ENCODE measurements around the gene TACC2. TPM values are rescaled to one million over a fixed set of nuclear protein-coding genes. Genes with fewer than 3 reads are reported as not detected.

TACC2 gene
- total and polyA plus RNA-seq, 9 of the 15 experiments (the other 6 are each of a cell fraction or from before 2014, with no cell fraction given) = under 0.01 to 0.35 (median 0.03) TPM; not detected in 6

DNA sequence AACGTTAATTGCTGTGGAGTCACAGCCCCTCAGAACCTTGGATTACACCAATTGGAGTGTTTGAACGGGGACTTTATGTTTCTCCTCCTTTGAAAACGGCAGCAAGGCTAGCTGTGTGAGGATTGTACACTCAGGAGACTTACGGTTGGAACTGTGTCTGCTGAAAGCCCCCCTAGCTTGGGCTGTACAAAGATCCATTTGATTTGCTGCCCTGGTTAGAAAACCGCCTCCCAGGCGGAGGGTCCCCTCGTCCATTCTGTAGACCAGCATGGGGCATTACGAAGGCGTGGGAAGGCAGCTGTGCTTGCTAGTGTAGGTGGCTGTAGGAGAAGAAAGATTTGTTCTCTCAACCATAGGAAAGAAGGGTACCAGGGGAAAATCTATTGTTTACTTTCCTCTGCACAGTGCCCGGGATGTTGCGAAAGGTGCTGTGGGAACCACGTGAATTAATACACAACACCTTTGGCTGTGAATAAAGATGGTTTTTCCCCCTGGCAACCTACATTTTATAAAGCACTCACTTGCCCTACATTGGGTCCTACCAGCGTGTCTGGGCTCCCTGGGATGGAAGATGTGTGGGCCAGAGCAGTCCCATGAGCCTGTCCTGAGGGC, 208.8 kb downstream of the TACC2 start:
- intact Hi-C loops (cut with micrococcal nuclease) = no loop called here
- BruUV-seq (replicated peaks) = no TSS peak
- POLR2A ChIA-PET = no interaction called here
- TF ChIP-seq, protein P1, sequence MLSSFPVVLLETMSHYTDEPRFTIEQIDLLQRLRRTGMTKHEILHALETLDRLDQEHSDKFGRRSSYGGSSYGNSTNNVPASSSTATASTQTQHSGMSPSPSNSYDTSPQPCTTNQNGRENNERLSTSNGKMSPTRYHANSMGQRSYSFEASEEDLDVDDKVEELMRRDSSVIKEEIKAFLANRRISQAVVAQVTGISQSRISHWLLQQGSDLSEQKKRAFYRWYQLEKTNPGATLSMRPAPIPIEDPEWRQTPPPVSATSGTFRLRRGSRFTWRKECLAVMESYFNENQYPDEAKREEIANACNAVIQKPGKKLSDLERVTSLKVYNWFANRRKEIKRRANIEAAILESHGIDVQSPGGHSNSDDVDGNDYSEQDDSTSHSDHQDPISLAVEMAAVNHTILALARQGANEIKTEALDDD (IDR thresholded peaks at IDR 0.05) = no peak
- TF ChIP-seq ESRRA (IDR thresholded peaks at IDR 0.05; ENCODE audit: borderline replicate concordance, low read depth) (no peak), SRSF7 (optimal IDR thresholded peaks at IDR 0.05; ENCODE audit: low read depth, low read length) (no peak), CC2D1A (IDR thresholded peaks at IDR 0.05) (no peak), HNRNPL (IDR thresholded peaks at IDR 0.05; ENCODE audit: low read depth, low read length) (no peak), ZFX (CRISPR knock-in tag; IDR thresholded peaks at IDR 0.05) (no peak), EP400 (IDR thresholded peaks at IDR 0.05) (no peak), HMGN3 (IDR thresholded peaks at IDR 0.05; ENCODE audit: borderline replicate concordance, extremely low read depth, insufficient read length, low read depth, low read length) (no peak)
- TF ChIP-seq, protein P2, sequence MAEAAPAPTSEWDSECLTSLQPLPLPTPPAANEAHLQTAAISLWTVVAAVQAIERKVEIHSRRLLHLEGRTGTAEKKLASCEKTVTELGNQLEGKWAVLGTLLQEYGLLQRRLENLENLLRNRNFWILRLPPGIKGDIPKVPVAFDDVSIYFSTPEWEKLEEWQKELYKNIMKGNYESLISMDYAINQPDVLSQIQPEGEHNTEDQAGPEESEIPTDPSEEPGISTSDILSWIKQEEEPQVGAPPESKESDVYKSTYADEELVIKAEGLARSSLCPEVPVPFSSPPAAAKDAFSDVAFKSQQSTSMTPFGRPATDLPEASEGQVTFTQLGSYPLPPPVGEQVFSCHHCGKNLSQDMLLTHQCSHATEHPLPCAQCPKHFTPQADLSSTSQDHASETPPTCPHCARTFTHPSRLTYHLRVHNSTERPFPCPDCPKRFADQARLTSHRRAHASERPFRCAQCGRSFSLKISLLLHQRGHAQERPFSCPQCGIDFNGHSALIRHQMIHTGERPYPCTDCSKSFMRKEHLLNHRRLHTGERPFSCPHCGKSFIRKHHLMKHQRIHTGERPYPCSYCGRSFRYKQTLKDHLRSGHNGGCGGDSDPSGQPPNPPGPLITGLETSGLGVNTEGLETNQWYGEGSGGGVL (CRISPR knock-in tag; IDR thresholded peaks at IDR 0.05) = no peak
- TF ChIP-seq, protein P3, sequence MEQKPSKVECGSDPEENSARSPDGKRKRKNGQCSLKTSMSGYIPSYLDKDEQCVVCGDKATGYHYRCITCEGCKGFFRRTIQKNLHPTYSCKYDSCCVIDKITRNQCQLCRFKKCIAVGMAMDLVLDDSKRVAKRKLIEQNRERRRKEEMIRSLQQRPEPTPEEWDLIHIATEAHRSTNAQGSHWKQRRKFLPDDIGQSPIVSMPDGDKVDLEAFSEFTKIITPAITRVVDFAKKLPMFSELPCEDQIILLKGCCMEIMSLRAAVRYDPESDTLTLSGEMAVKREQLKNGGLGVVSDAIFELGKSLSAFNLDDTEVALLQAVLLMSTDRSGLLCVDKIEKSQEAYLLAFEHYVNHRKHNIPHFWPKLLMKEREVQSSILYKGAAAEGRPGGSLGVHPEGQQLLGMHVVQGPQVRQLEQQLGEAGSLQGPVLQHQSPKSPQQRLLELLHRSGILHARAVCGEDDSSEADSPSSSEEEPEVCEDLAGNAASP (IDR thresholded peaks at IDR 0.05) = no peak
- TF ChIP-seq, protein P4, sequence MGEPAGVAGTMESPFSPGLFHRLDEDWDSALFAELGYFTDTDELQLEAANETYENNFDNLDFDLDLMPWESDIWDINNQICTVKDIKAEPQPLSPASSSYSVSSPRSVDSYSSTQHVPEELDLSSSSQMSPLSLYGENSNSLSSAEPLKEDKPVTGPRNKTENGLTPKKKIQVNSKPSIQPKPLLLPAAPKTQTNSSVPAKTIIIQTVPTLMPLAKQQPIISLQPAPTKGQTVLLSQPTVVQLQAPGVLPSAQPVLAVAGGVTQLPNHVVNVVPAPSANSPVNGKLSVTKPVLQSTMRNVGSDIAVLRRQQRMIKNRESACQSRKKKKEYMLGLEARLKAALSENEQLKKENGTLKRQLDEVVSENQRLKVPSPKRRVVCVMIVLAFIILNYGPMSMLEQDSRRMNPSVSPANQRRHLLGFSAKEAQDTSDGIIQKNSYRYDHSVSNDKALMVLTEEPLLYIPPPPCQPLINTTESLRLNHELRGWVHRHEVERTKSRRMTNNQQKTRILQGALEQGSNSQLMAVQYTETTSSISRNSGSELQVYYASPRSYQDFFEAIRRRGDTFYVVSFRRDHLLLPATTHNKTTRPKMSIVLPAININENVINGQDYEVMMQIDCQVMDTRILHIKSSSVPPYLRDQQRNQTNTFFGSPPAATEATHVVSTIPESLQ (CRISPR knock-in tag; IDR thresholded peaks at IDR 0.05) = no peak
- TF ChIP-seq, protein P5, sequence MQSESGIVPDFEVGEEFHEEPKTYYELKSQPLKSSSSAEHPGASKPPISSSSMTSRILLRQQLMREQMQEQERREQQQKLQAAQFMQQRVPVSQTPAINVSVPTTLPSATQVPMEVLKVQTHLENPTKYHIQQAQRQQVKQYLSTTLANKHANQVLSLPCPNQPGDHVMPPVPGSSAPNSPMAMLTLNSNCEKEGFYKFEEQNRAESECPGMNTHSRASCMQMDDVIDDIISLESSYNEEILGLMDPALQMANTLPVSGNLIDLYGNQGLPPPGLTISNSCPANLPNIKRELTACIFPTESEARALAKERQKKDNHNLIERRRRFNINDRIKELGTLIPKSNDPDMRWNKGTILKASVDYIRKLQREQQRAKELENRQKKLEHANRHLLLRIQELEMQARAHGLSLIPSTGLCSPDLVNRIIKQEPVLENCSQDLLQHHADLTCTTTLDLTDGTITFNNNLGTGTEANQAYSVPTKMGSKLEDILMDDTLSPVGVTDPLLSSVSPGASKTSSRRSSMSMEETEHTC (IDR thresholded peaks at IDR 0.05) = no peak
- TF ChIP-seq, protein P6, sequence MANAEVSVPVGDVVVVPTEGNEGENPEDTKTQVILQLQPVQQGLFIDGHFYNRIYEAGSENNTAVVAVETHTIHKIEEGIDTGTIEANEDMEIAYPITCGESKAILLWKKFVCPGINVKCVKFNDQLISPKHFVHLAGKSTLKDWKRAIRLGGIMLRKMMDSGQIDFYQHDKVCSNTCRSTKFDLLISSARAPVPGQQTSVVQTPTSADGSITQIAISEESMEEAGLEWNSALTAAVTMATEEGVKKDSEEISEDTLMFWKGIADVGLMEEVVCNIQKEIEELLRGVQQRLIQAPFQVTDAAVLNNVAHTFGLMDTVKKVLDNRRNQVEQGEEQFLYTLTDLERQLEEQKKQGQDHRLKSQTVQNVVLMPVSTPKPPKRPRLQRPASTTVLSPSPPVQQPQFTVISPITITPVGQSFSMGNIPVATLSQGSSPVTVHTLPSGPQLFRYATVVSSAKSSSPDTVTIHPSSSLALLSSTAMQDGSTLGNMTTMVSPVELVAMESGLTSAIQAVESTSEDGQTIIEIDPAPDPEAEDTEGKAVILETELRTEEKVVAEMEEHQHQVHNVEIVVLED (CRISPR knock-in tag; IDR thresholded peaks at IDR 0.05) = no peak

More for the DNA sequence above, 208.8 kb downstream of the TACC2 start:
- in situ Hi-C loops (cut with MboI) = no loop called here
- Histone ChIP-seq H2AFZ (ENCODE audit: low read depth, low read length) (no peak overlapping the region), H3K4me2 (ENCODE audit: insufficient read depth, low read length) (no peak overlapping the region), H3K9me3 (replicated peaks; ENCODE audit: control insufficient read depth, insufficient read depth, low read depth, low read length) (no peaks in the 10 kb centered on the region), H4K20me1 (replicated peaks; ENCODE audit: control insufficient read depth, insufficient read depth, low read length) (no peaks in the 10 kb centered on the region), H3K4me1 (replicated peaks in 1 of 2; ENCODE audit: control insufficient read depth in 2 of 2, insufficient read depth in 2 of 2, low read length in 2 of 2) (no peaks in the 10 kb centered on the region), H3K27me3 (ENCODE audit: control insufficient read depth in 2 of 2, insufficient read depth in 2 of 2, low read length in 2 of 2) (peaks cover 2 to 34% of the 10 kb centered on the region in 2 experiments; a peak in 3 of 5 replicates), H3K27ac (ENCODE audit: extremely low read depth, low read depth, low read length) (no peak overlapping the region), H3K79me2 (ENCODE audit: control insufficient read depth, insufficient read depth, low read length) (no peaks in the 10 kb centered on the region), H3K36me3 (ENCODE audit: control insufficient read depth, insufficient read depth, low read length) (no peaks in the 10 kb centered on the region), H3K9ac (ENCODE audit: insufficient read depth in 1 of 2, low read depth in 2 of 2, low read length in 2 of 2) (no peak overlapping the region), H3K4me3 (no peak overlapping the region), H3K9me1 (ENCODE audit: control insufficient read depth, insufficient read depth, low read length) (no peaks in the 10 kb centered on the region)
- ATAC-seq (no peak), DNase-seq (ENCODE audit: extremely low read depth in 1 of 4, low spot score in 3 of 4) (no peak), FAIRE-seq (no peak)
- WGBS (ENCODE audit: insufficient coverage, low coverage, missing lambda C conversion rate) = 2% methylated on average over 13 of the region's 13 CpGs
- CTCF ChIA-PET (ENCODE audit: low intra/inter-chr PET ratio) = no interaction called here
